GM12865 (cell line): Measurements from ENCODE around the gene NEUROG1.
"Not testable (repeated sequence)": the region's sequence is repeated elsewhere in the genome, so short reads cannot be mapped to it uniquely, and the experiment has no call there.

Experiments
- DNase-seq: peaks from one replicate; pipeline ENCODE4 v3.0.0; 2010; ENCODE audit warnings: low read depth
- H3K4me3 ChIP-seq: 2 replicates; pipeline ENCODE4 v1.5.1; 2011; ENCODE audit warnings: mild to moderate bottlenecking, low read depth, low read length, control low read depth
- CTCF ChIP-seq: IDR thresholded peaks from 2 replicates; pipeline ENCODE4 v1.5.1; 2011; ENCODE audit warnings: low read length, control low read depth, low read depth, inconsistent platforms; ENCODE audit not compliant: insufficient read depth; ENCODE audit errors: missing control alignments

Gene NEUROG1

GRCh38 chr5:135537745-135538144 is 2.0 kb upstream of the NEUROG1 start:
- H3K4me3 ChIP-seq, result no peak overlapping the region
- no peak for TF ChIP-seq CTCF
- no peak for DNase-seq

GRCh38 chr5:135537271-135537670 is 1.5 kb upstream of the NEUROG1 start:
- no peak overlapping the region for H3K4me3 ChIP-seq
- TF ChIP-seq CTCF, result no peak
- DNase-seq, result no peak

GRCh38 chr5:135535420-135535819 is 344 bp downstream of the NEUROG1 start:
- no peak for DNase-seq
- TF ChIP-seq CTCF, result no peak
- no peak overlapping the region for H3K4me3 ChIP-seq

- no peak for TF ChIP-seq CTCF
- H3K4me3 ChIP-seq, result no peak overlapping the region
- DNase-seq, result no peak
These were observed 950 bp downstream of the NEUROG1 start for GRCh38 chr5:135534609-135535419.

GRCh38 chr5:135533794-135534193 is 2.0 kb downstream of the NEUROG1 start:
- TF ChIP-seq CTCF, result no peak
- H3K4me3 ChIP-seq, result no peak overlapping the region
- no peak for DNase-seq

- no peak overlapping the region for H3K4me3 ChIP-seq
- no peak for DNase-seq
- TF ChIP-seq CTCF, result no peak
These were observed 2.4 kb downstream of the NEUROG1 start for GRCh38 chr5:135533334-135533733.

- not testable (repeated sequence) for DNase-seq, H3K4me3 ChIP-seq
These were observed 6.2 kb downstream of the NEUROG1 start for GRCh38 chr5:135529576-135529975.
